Measurements from ENCODE around the gene NELFE.

DNA sequence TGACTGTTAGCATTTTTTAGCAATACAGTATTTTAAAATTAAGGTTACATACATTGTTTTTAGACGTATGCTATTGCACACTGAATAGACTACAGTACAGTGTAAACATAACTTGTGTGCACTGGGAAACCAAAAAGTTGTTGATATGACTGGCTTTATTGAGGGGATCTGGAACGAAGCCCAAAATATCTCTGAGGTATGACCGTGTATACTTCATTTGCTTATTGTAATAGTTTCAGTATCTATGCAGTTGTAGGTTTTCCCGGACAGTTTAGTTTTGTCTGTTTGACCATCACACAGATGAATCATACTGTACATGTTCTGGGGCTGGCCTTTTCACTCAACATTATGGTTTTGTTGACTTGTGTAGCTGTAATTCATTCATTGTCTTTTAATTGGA, 50.0 kb downstream of the NELFE start:
- TF ChIP-seq, protein P1, sequence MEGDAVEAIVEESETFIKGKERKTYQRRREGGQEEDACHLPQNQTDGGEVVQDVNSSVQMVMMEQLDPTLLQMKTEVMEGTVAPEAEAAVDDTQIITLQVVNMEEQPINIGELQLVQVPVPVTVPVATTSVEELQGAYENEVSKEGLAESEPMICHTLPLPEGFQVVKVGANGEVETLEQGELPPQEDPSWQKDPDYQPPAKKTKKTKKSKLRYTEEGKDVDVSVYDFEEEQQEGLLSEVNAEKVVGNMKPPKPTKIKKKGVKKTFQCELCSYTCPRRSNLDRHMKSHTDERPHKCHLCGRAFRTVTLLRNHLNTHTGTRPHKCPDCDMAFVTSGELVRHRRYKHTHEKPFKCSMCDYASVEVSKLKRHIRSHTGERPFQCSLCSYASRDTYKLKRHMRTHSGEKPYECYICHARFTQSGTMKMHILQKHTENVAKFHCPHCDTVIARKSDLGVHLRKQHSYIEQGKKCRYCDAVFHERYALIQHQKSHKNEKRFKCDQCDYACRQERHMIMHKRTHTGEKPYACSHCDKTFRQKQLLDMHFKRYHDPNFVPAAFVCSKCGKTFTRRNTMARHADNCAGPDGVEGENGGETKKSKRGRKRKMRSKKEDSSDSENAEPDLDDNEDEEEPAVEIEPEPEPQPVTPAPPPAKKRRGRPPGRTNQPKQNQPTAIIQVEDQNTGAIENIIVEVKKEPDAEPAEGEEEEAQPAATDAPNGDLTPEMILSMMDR (IDR thresholded peaks at IDR 0.05): no peak
- TF ChIP-seq POLR2A (IDR thresholded peaks at IDR 0.05): no peak

Data from heart left ventricle (tissue), 13 donors.